Colonic mucosa (tissue), 4 donors: Measurements from ENCODE around the gene SIVA1. TPM values are rescaled to one million over a fixed set of nuclear protein-coding genes. Genes with fewer than 3 reads are reported as not detected.

Source experiments
- DNase-seq: peaks from one replicate; pipeline ENCODE4 v3.0.0-alpha.2; 2020
- H3K27ac ChIP-seq: fragments of 200-600 bp; one replicate; pipeline ENCODE4 v1.8.0; 2021
- H3K27me3 ChIP-seq: fragments of 200-600 bp; one replicate; pipeline ENCODE4 v1.8.0; 2021
- H3K36me3 ChIP-seq: fragments of 200-600 bp; one replicate; pipeline ENCODE4 v1.8.0; 2021
- H3K4me1 ChIP-seq: fragments of 200-600 bp; one replicate; pipeline ENCODE4 v1.8.0; 2021; ENCODE audit warnings: mild to moderate bottlenecking
- H3K4me3 ChIP-seq: fragments of 200-600 bp; one replicate; pipeline ENCODE4 v1.8.0; 2021
- H3K9ac ChIP-seq, 2 donors: one replicate each; pipeline ENCODE4 v1.7.0; 2013; ENCODE audit warnings: control low read depth in 2 of 2, low read depth in 2 of 2, low read length in 2 of 2
- H3K9me3 ChIP-seq: fragments of 200-600 bp; one replicate; pipeline ENCODE4 v1.8.0; 2021
- intact Hi-C: fragments of 100-400 bp; cut with DNase I; formaldehyde crosslinking; loops from one replicate; pipeline ENCODE4 v1.14.1; 2022
- total RNA-seq, 2 donors: library from RNA; stranded (reverse); fragmentation: NEBNext Ultra II Directional in 1 of 2; extraction: Animal tissue kit (Norgen Biotek cat#: 25700) in 1 of 2; gene quantifications; one replicate each; pipeline ENCODE4 v1.2.1, GENCODE V29; 2021
- TF ChIP-seq, protein P1 (sequence below): fragments of 200-600 bp; IDR thresholded peaks from one replicate; pipeline ENCODE4 v1.8.0; 2022; ENCODE audit warnings: antibody characterized with exemption, mild to moderate bottlenecking
- donor health status: healthy.
- donor health status: DM: no; HTN: no; CAD: no.
- donor health status: DM: no; HTN: no; CAD: no.

Gene SIVA1
- total RNA-seq, 2 donors from 2014 or later, result 58.8 to 153 TPM

DNA sequence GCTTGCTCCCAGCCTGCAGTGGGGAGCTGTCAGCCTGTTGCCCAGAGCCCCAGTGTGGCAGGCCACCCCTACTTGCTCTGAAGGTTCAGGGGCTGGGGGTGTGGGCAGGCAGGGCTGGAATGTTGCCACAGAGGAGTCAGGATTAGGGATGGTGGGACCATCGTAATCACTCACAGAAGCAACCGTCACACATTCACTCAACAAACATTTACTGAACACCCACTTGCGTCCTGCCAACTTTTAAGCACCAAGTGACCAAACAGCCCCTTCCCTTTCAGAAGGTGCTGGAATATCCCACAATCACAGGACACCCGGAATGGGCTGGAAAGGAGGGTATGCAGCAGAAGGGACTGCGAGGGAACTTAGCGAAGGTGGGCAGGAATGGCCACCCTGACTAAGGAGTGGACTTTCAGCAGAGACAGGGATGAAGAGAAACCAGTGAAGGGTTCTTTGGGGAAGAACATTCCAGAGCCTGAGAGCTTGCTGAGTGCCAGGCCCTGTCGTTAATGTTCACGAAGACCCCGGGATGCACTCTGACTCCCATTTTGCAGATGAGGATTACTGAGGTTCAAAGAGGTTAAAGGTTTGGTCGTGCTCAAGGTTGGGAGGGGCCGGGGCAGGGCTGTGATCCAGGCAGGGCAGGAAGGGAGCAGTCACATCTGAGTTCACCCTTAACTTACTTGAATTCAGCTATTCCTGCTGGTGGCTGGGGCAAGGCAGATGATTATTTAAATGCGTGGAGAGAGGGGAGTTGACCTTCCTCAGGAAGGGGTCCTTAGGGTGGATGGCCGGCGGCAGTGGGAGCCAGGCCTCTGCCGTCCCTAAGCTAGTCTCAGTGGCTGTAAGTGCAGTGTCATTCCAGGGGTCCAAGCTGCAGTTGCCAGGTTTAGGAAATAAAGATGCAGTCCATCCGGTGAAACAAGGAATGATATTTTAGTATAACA lies 45.6 kb downstream of the SIVA1 start:
- Histone ChIP-seq H3K27ac (peak overlapping the region; percentile 83), H3K9ac (peak overlapping the region in 1 of 2 donors; percentile 32), H3K27me3 (no peaks in the 10 kb centered on the region), H3K4me3 (no peak overlapping the region), H3K36me3 (no peaks in the 10 kb centered on the region), H3K9me3 (no peaks in the 10 kb centered on the region), H3K4me1 (peaks cover 27% of the 10 kb centered on the region)
- TF ChIP-seq, protein P1, sequence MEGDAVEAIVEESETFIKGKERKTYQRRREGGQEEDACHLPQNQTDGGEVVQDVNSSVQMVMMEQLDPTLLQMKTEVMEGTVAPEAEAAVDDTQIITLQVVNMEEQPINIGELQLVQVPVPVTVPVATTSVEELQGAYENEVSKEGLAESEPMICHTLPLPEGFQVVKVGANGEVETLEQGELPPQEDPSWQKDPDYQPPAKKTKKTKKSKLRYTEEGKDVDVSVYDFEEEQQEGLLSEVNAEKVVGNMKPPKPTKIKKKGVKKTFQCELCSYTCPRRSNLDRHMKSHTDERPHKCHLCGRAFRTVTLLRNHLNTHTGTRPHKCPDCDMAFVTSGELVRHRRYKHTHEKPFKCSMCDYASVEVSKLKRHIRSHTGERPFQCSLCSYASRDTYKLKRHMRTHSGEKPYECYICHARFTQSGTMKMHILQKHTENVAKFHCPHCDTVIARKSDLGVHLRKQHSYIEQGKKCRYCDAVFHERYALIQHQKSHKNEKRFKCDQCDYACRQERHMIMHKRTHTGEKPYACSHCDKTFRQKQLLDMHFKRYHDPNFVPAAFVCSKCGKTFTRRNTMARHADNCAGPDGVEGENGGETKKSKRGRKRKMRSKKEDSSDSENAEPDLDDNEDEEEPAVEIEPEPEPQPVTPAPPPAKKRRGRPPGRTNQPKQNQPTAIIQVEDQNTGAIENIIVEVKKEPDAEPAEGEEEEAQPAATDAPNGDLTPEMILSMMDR, result no peak
- no peak for DNase-seq
- intact Hi-C loops, result no loop called here

DNA sequence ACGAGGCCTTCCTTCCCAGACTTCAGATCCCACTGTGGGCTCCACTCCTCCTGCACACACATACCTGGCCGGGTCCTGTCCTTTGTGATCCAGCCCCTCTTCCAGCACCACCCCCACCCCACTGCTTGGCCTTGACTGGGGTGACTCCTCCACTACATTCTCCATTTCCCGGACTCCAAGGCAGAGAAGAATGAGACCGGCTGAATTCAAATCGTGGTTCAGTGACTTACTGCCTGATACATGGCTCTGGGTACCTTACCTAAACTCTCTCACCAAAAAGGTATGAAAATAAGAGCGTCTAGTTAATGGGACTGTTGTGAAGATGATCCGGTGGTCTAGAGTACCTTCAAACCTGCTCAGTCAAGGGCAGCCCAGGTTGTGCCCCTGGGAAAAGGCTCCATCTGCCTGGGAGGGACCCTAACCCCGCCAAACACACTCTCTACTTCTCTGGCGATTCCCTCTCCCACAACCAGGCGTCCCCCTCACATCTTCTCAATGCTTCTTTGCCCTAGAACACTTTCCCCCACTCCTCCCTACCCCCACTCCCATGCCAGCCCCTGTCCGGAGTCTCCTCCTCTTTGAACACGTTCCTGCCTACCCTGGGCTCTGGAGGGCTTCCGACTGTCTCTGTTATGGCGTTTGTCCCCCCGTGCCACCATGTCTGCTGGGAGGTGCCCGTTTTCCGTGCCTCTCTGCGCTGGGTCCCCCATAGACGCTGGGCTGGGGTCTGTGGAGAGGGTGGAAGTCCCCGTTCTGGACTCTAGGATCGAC lies 46.5 kb downstream of the SIVA1 start:
- Histone ChIP-seq H3K27me3 (no peaks in the 10 kb centered on the region), H3K4me1 (peaks cover 18% of the 10 kb centered on the region), H3K27ac (peak overlapping the region; percentile 83), H3K9ac (peak overlapping the region; percentile 60 to 87), H3K4me3 (peak overlapping the region; percentile 20), H3K9me3 (no peaks in the 10 kb centered on the region), H3K36me3 (no peaks in the 10 kb centered on the region)
- intact Hi-C loops, result no loop called here
- TF ChIP-seq, protein P1, result no peak
- peak; percentile 40 for DNase-seq

DNA sequence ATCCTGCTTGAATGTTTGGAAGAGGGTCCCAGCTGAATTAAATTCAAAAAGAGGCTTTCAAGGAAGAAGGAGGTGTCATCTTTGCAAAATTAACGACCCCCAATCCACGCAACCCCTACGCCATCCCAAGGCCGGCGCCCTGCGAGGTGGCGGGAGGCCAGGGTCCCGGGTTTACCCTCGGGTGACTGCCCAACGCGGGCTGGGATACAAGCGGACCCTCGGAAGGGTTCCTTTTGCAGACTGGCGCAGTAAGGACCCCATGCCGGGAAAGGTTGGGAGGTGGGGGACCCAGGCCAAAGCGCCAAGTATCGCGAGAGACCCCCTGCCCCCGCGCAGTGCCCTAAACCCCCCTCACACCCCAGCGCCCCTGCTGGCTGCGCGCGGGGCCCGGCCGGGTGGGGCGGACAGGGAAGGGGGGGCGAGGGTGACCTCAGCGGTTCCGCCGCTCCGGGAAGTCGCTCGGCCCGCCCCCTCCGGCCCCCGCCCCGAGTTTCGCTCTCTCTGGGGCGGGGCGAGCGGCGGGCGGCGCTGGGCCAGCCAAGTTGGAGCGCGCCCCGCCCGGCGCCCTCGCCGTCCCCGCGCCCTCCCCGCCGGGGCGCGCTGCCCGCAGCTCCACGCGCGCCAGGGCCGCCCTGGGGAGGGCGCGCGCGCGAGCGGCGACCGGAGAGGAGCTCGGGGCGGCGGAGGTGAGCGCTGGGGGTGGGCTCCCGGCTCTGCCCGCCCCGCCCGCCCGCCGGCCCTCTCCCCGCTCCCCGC lies 47.2 kb downstream of the SIVA1 start:
- Histone ChIP-seq H3K9me3 (no peaks in the 10 kb centered on the region), H3K27me3 (no peaks in the 10 kb centered on the region), H3K9ac (peak overlapping the region; percentile 60 to 87), H3K4me1 (peaks cover 17% of the 10 kb centered on the region), H3K4me3 (peak overlapping the region; percentile 80), H3K27ac (peak overlapping the region; percentile 83), H3K36me3 (no peaks in the 10 kb centered on the region)
- intact Hi-C loops, result no loop called here
- peak; percentile 88 for DNase-seq
- TF ChIP-seq, protein P1, result peak; percentile 33

DNA sequence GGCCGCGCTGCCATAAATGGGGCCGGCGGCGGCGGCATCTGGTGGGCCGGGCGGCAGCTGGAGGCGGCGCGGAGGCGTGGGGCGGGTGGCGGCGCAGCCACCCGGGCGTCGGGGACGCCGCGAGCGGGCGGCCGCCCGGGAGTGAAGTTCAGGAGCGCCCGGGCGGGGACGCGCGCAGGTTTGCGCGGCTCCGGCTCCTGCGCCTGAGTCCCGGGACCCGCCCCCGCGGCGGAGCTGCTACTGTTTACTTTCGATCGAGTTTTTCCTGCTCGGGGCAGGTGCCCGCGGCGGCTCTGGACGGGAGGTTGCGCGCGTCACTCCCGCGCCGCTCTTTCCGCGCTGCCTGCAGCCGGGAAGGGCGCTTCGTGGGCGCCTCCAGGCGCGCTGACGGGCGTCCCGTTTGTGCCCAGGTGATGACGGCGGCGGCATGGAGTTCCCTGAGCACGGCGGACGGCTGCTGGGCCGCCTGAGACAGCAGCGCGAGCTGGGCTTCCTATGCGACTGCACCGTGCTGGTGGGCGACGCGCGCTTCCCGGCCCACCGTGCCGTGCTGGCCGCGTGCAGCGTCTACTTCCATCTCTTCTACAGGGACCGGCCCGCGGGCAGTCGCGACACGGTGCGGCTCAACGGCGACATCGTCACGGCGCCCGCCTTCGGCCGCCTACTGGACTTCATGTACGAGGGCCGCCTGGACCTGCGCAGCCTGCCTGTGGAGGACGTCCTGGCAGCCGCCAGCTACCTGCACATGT lies 48.0 kb downstream of the SIVA1 start, which contains the start of gene ZBTB42:
Gene ZBTB42, plus strand, starts transcription at position 331 of the 749 bp plus-strand sequence. Its CDS starts 97 bp downstream, at position 428.
- Histone ChIP-seq H3K4me1 (peaks cover 17% of the 10 kb centered on the region), H3K36me3 (no peaks in the 10 kb centered on the region), H3K27ac (peak within 1 kb of the TSS; percentile 89), H3K4me3 (peak within 1 kb of the TSS; percentile 80), H3K27me3 (no peaks in the 10 kb centered on the region), H3K9me3 (no peaks in the 10 kb centered on the region), H3K9ac (peak within 1 kb of the TSS; percentile 75 to 87)
- TF ChIP-seq, protein P1, result no peak
- peak; percentile 92 for DNase-seq
- intact Hi-C loops, result no loop called here
